ENCODE data around the gene NALCN.

The NALCN gene

DNA sequence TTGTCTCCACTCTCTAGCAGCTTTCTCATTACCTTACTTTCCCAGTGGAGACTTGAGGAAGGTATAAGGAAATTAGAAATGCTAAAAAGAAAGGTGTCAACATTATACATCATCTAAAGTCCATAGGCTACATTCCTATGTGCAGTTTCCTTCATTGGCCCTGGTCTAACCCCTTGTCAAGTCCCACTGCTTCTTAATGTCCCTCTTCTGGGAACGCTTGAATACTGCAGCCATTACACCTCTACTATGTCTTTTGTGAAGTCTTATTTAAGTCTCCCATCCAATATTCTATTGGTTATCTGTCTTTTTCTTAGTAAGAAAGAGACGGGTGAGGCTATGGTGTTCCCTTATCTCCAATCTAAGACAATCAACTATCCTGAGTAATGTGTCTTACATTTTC is 409.1 kb downstream of the NALCN start:
- no peak for DNase-seq

Measured in GDM1 (cell line).